GM12801 (cell line): Measurements from ENCODE around the gene DUSP1.

ENCODE experiments used
- CTCF ChIP-seq: IDR thresholded peaks from one replicate; pipeline ENCODE4 v1.5.1; 2011; ENCODE audit warnings: control low read depth; ENCODE audit not compliant: insufficient read length; ENCODE audit errors: extremely low read depth

Gene DUSP1

GRCh38 chr5:172793577-172794488 is 22.8 kb upstream of the DUSP1 start:
- TF ChIP-seq CTCF: no peak

DNA sequence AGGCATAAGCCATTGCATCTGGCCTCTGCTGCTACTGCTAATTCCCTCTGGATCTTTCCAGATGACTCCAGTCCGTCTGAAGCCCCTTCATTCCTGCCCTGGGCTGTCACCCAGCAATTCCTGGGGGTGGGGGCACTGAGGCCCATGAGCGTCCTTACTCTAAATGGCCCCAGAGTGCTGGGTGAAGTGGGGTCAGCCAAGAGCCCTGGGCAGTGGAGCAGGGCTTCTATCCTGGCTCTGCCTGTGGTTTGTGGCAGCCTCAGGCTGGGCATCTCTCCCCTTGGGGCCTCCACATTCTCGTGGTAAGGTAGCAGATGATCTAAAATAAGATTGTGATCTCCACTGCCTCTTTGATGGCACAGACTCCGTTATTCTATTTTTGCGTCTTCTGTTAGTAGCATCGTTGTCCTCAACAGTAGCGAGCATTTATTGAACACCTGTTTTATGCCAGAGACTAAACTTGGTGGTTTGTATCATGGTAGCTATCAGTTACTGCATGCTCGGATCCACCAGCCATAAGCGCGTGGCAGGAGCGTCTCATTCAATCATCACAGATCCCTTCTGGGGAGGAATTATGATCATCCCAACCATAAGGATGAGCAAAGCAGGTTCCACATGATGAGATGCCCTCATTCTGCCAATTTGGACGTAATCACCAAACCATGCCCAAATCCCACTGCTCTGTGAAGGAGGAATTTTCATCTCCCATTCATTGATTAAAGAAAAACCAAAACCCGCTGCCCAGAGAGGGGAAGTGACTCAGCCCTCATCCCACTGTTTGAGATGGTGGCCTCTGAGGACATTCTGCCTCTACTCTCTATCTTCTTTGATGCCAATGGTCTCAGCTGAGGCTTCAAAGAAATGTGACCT is 21.9 kb upstream of the DUSP1 start:
- TF ChIP-seq CTCF: no peak

DNA sequence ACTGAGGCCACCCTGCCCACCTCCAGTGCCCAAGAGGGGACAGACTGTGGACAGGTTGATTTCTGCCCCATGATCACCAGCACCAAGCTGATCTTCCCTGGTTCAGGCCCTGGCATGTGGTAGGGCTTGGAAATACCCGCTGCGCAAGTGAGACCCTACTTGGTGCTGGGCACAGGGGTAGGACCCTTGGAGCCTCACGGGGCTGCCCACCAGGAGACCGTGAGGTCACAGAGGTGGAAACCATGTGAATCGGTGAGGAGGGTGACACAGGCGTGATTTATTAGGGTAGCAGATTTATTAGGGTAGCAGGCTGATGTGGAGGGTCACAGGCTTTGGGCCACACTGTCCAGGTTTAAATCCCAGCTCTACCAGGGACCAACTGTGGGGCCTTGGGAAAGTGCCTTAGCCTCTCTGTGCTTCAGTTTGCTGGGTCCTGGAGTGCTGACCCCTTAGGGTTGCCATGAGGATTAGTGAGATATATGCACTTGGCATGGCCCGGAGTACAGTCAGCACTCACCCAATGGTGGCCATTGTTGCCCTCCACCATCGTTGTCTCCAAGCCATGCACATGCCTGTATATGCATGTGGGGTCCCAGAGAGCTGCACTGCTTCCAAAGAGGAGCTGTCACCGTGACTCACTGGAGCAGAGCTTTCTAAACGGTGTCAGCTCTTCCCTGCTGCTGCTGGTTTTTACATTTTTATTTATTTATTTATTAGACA is 20.9 kb upstream of the DUSP1 start:
- TF ChIP-seq CTCF: no peak

DNA sequence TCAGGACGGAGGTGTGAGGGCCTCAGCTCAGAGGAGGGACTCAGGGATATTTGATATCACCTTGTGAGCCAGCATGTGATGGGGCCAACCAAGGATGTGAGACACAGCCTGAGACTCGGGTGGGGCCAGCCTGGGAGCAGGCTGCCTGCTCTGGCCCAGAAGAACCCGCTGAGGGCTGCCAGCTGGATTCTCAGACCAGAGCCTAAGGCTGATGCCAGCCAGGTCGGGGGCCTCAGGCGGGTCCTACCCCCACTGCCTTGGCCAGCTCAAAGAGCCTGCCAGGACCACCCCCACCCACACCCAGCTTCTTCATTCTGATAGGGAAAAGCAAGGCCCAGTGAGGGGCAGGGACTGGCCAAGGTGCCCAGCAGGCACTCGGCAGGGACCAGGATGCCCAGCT is 20.3 kb upstream of the DUSP1 start:
- TF ChIP-seq CTCF: no peak

- TF ChIP-seq CTCF: no peak
Observed at GRCh38 chr5:172790496-172790889, 19.5 kb upstream of the DUSP1 start.

DNA sequence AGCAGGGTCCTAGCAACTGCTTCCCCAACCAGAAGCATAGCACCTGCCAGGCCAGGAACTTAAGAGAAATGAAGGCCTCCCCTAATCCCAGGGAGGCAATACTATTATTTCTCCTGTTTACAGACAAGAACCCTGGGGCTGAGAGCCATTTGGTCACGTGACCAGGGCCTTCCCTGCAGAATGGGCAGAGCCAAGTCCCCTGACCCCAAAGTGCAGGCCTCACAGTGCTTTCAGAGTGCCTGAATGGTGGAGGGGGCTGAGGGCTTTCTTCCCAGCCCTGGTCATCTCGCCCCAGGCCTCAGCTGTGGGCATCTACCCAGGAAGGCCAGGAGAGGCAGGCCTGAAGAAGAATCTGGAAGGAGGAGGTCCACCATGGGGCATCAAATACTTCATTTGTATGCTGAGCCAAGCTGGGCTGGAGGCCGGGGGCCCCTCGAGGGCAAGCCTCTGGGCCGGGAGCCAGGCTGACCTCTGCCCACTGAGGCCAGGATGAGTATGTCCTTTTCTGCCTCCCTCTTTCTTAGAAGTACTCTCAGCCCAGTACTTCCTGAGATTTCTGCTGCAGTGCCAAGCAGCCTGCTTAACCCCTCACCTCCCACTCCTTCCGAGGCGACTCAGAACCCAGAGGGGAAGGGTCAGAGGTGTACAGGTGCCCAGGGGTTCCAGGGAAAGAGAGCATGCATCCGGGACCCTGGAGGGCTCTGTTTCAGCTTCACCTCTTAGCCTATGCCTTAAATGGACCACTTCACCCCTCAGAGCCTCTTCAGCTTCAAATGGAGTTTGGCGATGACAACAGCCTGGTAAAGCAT is 18.9 kb upstream of the DUSP1 start:
- no peak for TF ChIP-seq CTCF
